HG03139 (cell line): ENCODE results near the gene LPCAT4.
"Not testable (repeated sequence)": the region's sequence is repeated elsewhere in the genome, so short reads cannot be mapped to it uniquely, and the experiment has no call there.

Experiments used
- ATAC-seq: cut with Tn5 transposase; IDR thresholded peaks from one replicate; pipeline ENCODE4 v1.9.1; 2021; ENCODE audit not compliant: unreplicated experiment

Gene LPCAT4

GRCh38 chr15:34364041-34364440, 3.0 kb downstream of the LPCAT4 start:
- ATAC-seq: no peak

DNA sequence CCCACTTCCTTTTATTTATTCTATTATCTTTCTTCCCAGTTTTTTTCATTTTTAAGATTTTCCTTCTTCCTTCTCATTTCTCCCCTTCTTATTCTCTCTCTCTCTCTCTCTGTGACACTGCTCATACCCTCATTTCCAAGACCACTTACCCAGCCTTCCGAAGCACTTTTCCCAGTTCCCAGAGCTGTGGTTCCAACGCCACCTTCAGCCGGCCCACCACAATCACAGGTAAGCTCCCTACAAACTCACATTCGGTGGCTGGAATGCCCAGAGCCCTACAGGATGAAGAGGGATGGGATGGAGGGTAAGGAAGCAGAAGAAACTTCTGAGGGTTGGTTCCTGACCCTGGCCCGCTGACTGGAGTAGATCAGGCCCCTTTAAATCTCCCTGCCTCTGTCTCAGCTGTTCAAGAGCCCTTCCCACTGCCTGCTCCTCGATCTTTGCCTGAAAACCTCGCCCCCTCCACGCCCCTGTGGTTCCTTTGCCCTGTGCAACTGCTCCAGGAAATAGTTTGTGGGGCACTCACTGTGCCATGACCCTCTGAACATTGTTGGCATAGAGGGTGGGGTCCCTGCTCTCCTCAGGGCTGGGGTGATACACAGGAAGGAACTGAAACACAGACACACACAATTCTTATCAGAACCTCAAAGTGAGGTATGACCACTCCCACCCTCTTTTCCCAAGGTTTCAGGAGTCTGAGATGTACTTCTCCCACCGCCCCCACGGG, 4.8 kb downstream of the LPCAT4 start:
- ATAC-seq: no peak

GRCh38 chr15:34361278-34361677, 5.7 kb downstream of the LPCAT4 start:
- ATAC-seq: no peak

GRCh38 chr15:34360298-34360697, 6.7 kb downstream of the LPCAT4 start:
- no peak for ATAC-seq

- no peak for ATAC-seq
Measured at GRCh38 chr15:34359416-34359815, 7.6 kb downstream of the LPCAT4 start.

DNA sequence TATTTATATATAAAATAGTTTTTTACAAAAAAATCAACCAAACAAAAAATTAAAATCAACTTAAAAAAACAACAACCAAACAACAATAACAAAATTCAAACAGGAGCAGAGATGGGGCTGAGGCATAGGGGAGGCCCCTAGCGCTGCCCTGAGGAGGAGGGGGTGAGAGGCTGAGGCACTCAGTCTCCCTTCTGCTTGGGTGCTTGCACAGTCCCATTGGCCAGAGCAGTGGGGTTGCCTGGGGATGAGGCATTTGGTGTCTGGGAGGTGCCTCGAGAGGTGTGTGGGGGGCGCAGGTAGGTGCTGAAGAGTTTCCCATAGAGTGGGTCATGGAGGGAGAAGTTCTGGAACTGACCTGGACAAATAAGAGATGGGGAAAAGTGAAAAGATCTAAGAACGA, 8.0 kb downstream of the LPCAT4 start:
- ATAC-seq: no peak

GRCh38 chr15:34358367-34358766, 8.6 kb downstream of the LPCAT4 start:
- no peak for ATAC-seq

GRCh38 chr15:34357653-34358052, 9.3 kb downstream of the LPCAT4 start:
- ATAC-seq: no peak

GRCh38 chr15:34355241-34355640, 11.8 kb downstream of the LPCAT4 start:
- ATAC-seq: no peak

DNA sequence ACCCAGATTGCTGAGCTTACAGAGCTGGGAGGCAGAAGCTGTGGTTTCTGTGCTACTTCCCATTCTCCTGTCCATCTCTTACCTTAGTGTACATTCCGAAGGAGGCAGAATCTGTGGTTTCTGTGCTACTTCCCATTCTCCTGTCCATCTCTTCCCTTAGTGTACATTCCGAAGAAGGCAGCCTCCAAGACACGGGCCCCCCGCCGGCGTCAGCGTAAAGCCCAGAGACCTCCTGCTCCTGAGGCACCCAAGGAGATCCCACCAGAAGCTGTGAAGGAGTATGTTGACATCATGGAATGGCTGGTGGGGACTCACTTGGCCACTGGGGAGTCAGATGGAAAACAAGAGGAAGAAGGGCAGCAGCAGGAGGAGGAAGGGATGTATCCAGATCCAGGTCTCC, 12.7 kb downstream of the LPCAT4 start:
- no peak for ATAC-seq

- ATAC-seq: no peak
Measured at GRCh38 chr15:34353627-34354026, 13.4 kb downstream of the LPCAT4 start.

DNA sequence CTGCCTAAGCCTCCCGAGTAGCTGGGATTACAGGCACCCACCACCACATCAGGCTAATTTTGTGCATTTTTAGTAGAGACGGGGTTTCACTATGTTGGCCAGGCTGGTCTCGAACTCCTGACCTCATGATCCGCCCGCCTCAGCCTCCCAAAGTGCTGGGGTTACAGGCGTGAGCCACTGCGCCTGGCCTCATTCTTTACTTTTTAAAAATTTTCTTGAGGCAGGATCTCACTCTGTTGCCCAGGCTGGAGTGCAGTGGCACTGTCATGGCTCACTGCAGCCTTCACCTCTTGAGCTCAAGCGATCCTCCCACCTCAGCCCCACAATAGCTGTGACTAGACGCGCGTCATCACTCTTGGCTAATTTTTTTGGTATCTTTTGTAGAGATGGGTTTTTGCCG, 14.0 kb downstream of the LPCAT4 start:
- not testable (repeated sequence) for ATAC-seq

GRCh38 chr15:34349769-34350168, 17.2 kb downstream of the LPCAT4 start:
- no peak for ATAC-seq

- ATAC-seq: no peak
Measured at GRCh38 chr15:34348735-34349300, 18.2 kb downstream of the LPCAT4 start.

GRCh38 chr15:34347951-34348638, 18.9 kb downstream of the LPCAT4 start:
- ATAC-seq: no peak

- ATAC-seq: peak; percentile 85
Measured at GRCh38 chr15:34342737-34343575, 24.0 kb downstream of the LPCAT4 start, which contains the start of the genes NOP10 and NUTM1. Gene NOP10 (minus strand): TSS chr15:34343136. CDS start chr15:34343073, 63 bp downstream. Gene NUTM1 (plus strand): TSS chr15:34343315. CDS start chr15:34343697, 382 bp downstream.

GRCh38 chr15:34342213-34342736, 24.7 kb downstream of the LPCAT4 start:
- not testable (repeated sequence) for ATAC-seq

- ATAC-seq: no peak
Measured at GRCh38 chr15:34341381-34342212, 25.4 kb downstream of the LPCAT4 start.

DNA sequence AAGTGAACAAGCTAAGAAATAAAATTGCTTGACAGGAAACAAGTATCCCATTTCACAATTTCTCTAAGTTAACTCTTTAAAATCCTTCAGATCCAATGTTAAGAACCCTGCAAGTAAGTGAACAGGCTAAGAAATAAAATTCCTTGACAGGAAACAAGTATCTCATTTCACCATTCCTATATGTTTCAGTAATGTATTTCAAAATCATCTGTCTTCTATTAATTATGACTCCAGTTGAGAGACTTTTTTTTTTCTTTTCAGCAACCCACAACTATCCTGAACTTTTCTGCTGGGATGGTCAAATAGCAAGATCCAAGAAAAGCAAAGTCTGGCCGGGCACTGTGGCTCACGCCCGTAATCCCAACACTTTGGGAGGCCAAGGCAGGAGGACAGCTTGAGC, 27.1 kb downstream of the LPCAT4 start:
- ATAC-seq: no peak

GRCh38 chr15:34338347-34338746, 28.6 kb downstream of the LPCAT4 start:
- no peak for ATAC-seq
